ENCODE data around the gene PJA1.

DNA sequence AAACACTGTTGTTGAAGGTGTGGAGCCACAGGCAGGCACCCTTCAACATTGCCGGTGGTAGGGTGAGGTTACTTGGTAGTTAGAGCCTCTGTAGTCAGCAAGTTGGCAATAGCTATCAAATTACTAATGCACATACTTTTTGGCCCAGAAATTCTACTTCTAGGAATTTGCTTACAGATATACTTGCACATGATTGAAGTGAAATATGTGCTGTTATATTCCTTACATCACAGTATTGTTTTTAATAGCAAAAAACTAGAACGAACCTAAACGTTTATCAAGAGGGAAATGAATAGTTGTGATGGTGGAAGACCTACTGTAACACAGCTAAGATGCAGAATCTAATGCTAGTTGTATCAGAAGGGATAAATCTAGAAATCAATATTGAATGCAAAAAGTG is 7.7 kb upstream of the PJA1 start:
- TF ChIP-seq CTCF (conservative IDR thresholded peaks at IDR 0.05; ENCODE audit: low read length) (no peak), EZH2phosphoT487 (IDR thresholded peaks at IDR 0.05; ENCODE audit: borderline replicate concordance) (no peak)

Data from Loucy (cell line).